GM19372 (cell line): Measurements from ENCODE around the gene CACNA1C.

Source experiments
- ATAC-seq: cut with Tn5 transposase; IDR thresholded peaks from one replicate; pipeline ENCODE4 v1.9.1; 2021; ENCODE audit warnings: mild to moderate bottlenecking, low read depth, moderate library complexity; ENCODE audit not compliant: unreplicated experiment

CACNA1C gene

DNA sequence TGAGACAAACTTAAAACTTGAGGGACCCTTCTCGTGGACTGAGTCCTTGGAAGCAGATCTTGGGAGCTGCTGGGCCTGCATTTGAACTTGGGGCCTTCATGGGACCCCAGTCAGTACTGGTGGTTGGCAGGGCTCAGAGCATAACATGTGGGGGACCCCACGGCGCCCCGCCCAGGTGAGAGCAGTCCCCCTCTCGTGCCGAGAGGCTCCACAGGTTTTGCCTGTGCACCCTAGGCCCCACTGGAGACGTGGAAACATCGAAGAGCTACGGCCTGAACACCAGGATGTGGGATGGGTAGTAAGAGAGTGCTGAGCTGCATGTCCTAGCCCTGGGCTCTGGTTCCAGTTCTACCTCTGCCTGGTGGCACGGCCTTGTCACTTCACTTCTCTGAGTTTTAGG, 84.1 kb downstream of the CACNA1C start:
- no peak for ATAC-seq

DNA sequence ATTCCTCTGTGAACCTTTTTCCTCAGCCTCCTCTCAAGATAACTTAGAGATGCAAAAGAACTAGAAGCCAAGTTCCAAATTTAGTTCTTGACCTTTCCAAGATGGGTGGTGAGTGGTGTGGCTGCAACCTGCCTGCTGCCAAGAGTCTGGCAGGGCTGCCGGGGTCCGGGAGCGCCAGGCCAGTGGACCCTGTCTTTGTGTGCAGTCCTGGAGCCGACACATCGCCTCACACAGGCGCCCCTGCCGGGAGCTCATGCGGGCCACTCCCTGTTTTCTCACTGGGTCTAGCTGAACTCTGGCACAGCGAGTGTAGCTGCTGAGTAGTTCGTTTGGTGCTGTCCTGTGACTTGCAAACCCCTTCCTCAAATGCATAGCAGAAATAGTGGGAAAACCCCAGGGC, 84.9 kb downstream of the CACNA1C start:
- no peak for ATAC-seq

DNA sequence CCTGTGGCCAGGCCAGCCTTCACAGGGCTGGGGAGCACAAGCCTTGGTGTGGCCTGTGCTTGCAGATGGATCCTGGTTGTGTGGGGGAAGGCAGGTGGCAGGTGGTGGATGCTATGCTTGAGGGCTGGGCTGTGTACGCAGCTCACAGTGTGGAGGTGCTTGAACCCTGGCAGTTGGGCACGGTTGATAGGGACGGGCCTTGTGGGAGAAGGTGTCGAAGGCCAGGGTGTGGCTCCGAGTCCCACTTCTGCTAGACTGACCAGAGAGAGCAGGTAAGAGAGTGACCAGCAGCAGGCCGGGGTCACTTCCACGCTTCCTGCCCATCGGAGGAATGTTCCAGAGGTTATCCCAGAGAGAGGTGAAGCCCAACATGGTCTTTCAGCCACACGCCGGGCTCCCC, 85.5 kb downstream of the CACNA1C start:
- no peak for ATAC-seq

DNA sequence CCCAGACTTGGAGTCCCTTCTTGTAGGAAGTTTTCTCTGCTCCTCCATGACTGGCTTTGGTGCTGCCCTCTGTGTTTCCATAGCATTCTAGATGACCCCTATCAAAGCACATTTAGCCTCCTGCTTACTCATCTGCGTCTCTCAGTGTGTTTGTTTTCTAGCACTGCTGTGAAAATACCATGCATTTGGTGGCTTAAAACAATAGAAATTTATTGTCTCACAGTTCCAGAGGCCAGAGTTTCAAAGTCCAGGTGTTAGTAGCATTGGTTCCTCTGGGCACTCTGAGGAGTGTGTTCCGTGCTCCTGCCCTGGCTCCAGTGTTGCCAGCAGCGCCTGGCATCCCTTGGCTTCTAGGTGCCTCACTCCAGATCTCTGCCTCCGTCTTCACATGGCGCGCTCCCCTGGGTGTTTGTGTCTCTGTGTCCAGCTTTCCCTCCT, 86.1 kb downstream of the CACNA1C start:
- ATAC-seq = no peak

DNA sequence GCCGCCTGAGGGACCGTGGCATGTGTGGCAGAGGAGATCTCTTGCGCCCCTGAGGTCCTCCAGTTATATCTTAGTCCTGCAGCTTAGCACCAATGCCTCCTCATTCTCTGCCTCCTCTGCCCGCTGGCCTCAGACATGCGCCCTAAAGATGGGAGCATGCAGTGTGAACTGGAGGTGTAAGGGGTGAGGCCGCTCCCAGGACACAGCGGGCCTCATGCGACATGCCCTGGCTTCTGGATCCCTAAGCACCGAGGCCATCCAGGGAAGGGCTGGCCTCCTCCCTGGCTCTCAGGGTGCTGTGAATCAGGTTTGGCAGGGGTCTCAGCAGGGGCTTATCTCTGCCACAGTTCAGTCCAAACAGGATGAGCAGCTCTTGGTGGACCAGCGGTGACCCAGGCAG, 86.9 kb downstream of the CACNA1C start:
- ATAC-seq = no peak

DNA sequence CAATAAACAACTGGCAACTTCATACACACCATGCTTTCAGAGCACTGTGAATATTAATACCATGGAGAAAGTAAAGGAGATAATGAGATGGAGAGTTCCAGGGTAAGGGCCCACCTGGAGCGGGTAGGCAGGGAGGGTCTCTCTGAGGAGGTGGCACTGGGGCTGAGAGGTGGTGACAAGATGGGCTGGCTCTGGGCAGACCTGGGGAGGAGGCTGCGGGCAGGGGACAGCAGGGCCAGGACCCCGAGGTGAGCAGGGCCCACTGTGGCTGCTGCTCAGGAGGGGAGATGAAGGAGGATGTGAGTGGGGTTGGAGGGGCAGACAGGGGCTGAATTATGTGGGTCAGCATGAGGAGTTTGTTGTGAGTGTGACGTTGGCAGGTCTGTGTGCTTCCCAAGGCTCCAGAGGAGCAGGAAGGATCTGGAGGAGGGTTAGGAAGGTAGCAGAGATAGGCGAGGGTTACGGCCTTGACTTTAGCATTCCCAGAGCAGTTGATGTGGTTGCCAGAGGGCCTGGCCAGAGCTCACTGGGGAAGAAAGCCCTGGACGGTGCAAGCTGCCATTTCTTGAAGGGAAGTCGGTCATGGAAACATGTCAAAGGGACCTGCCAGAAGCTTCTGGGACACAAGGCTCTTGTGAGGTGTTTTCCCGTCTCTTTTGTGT, 88.2 kb downstream of the CACNA1C start:
- ATAC-seq = no peak

DNA sequence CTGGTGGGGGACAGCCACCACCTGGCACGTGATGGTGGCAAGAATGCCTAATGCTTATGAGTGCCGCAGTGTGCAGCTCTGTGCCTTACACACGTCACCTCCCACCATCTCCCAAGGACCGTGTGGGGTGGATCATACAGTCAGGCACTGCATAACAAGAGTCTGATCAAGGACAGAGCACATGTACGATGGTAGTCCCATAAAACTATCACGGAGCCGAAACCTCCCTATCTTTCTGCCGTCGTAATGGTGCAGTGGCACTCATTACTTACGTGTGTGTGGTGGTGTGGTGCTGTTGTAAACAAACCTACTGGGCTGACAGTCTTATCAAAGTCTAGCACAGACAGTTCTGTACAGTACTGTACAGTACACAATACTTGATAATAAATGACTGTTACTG, 89.3 kb downstream of the CACNA1C start:
- ATAC-seq = no peak

DNA sequence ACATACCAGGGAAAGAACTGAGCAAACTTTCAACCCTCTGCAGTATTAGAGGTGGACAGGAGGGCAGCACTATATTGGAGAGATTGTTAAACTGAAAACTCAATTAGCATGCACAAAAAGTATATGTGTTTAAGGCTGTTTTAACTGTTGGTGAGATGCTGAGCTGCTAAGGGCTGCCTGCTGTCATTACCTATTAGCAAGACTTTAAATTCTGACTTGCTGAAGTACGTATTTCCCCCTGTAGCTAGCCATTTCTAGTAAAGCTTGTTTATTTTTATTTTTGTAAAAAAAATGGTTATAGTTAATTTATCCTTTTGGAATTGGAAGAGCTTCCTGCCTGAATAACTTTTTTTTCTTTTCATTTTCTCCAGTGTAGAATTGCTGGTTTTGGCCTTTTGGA, 92.2 kb downstream of the CACNA1C start:
- ATAC-seq = no peak

DNA sequence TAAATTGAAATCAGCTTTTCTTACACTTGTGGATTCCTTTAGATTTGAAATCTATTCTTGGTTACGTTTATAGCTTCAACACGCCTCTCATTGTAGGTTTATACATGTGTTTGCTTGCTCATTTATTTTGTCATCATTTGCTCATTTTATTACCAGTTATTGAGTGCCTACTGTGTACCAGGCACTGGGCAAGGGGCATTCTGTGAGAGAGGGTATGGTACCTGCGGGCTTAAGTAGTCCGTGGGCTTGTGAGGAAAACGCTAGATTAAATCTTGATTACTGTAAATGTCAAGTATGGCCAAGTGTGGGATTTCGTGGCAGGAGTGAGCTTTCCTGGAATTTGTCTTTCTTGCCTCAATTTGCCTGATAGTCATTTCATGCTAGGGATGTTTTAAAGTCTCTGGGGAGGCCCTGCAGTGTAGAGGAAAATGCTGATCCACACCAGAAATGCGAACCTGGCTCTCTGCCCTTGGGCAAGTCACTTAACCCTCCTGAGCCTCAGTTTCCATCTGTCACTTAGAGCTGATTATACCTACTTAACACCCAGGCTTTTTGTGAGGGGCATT, 92.7 kb downstream of the CACNA1C start:
- no peak for ATAC-seq

DNA sequence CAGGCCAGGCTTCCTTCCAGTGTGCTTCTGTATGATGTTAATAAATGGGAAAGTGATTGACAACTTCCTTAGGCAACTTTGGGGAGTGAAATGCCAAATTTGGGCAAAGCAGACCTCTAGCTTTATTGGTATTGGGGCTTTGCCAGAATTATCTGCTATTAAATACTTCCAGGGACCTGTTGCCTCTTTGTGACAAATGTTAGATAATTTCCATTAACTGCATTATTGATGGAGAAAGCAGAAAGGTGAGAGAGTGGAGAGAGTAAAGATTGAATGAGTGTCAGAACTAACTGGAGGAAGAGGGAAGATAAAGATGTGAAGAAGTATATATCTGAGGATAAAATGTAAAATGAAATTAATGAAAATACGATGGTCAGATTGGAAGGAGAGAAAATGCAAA, 94.5 kb downstream of the CACNA1C start:
- ATAC-seq = no peak

DNA sequence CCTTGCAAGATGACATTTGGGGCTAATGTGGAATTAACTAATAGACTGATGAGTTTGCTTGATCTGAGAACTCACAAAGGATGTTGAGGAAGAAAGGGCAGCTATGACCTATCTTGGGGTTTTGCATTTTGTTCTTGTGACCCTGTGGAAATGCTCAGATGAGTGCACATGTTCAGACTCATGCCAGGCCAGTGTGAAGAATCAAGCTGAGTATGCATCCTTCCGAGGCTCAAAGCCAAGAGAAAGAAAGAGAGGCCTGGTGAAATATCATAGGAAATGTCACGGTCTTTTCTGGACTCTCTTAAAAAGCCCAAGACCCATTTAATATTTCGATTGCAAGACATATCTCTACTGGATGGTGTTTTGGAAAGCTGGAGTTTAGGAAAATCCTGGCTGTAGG, 96.3 kb downstream of the CACNA1C start:
- ATAC-seq = no peak

DNA sequence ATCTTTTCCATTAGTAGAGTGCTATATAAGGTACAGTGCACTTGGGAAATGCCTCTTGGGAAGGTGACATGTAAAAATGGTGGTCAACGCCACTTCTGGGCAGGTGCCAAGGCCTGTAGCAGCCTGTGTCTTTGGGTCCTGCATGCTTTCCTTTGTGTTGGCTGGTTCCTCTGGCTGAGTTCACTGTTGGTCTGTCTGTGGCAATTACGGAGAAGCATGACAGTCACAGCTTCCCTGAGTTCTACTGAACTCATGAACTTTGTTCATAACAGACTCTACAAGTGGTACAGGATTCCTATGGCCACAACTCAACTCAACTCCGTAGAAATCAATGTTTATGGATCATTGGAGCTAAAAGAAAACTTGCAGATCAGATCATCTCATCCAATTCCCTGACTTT, 98.0 kb downstream of the CACNA1C start:
- no peak for ATAC-seq

DNA sequence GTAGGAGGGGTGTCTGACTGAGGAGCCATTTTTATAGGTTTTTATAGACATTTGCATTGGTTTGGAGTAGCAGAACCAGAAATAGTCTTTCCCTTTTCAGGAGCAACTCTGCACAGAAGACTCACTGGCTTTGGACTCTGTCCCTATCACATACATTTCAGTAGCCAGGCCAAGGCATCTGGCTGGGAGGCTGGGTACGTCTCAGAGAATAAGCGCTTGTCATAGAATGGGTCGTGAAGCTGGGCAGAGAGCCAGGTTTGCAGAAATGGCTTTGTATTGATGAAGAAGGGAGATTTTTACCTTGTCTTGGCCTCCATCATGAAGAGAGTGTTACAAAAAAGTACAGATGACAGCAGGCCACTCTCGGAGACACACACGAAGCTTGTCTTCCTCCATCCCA, 98.6 kb downstream of the CACNA1C start:
- no peak for ATAC-seq

DNA sequence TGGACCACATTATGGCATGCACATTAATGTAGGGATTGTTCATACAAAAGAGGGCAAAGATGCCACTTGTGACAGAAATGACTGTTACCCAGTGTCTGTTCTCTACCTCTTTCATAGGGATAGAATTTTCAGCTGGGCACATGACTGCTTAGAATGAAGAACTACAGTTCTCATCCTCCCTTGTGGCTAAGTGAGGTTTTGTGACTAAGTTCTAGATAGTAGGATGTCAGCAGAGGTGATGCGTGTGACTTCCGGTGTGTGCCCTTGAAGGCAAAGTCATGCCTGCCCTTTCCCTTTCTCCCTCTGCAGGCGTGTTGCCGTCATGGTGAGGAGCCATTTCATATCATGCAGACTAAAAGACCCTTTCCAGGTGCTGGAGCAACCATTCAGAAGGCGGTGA, 99.3 kb downstream of the CACNA1C start:
- ATAC-seq = no peak

DNA sequence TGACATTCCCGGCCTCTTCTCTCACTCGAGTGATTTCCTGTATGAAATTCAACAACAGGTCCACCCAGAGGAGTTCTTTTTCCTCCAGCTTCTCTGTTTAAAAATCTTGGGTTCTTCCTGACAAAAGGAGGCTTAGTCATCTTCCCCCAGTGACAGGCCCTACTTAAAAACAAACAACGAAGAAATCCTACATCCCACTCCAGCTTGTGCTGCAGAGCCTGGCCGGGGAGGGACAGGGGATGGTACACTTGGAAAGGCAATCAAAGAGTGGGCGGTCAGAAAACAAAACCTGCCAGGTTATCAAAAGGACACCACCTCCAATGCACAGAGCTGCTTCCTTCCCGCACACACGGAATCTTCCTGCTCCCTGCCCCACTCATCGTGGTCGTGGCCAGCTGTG, 101.3 kb downstream of the CACNA1C start:
- ATAC-seq = no peak

DNA sequence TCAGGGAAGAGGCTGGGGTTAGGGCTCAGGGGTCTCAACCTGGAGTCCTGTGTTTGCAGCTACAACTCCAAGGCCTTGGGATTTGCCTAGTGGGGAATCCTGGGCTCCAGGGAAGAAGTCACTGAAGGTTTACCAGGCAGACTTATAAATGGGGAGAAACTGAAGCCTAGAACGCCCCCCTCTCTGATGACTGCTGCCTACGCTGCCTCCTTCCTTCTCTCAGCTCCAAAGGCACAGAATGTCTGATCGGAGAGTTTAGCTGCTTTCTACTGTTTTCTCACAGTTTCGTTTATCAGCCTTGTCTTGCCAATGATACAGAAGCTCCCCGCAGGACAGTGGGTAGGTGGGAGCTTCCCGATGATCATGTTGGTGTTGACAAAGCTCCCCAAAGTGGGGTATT, 101.7 kb downstream of the CACNA1C start:
- ATAC-seq = no peak

DNA sequence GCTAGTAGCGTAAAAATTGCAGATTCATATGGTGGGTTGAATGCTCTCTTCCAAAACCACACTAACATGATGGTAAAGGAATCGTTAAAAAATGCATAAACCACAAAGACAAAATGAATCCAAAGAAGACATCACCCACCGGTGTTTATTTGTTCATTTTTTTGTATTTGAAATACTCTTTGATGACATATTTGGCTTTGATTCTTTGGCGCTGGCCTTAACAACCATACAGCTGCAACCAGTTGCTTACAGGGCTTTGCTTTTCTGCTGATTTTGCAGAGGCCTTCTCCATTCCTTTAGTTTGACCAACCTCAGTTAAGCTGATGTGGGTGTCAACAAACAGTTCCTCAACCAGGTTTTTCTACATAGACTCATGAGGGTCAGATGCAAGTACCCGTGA, 103.5 kb downstream of the CACNA1C start:
- no peak for ATAC-seq

DNA sequence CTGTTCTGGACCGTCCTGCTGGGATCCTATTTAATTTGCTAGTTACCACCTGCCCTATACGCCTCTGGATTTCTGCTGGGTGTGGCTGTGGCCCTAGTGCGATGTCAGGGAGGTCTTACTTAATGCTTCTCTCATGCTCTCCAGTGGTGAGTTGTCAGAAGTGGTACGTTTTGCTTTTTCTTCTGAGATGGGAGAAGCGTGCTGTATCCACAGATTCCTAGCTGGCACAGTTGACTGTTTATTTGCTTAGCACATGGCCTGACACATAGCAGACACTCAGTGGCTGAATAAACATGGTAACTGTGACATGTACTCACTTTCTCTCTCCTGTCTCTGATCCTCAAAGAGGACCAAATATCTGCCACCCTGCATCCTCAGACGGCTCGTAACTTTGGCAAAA, 107.3 kb downstream of the CACNA1C start:
- no peak for ATAC-seq

DNA sequence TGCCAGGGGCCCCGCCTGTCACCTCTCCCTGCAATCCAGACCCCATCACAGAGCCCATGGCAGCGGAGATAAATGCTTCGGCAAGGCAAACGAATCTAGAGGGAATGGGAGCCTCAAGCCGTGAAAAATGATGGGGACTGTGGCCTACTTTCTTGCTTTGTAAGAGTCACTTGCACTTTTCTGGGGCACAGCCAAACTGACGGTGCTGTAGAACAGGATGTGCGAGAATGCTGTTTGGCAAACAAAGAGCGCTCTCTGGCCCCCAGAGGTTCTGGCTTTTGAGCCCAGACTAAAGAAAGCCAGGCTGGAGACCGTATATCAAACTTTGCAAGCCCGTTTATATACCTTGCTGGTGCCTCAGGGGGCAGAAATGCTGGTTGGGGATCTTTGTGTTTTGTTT, 108.7 kb downstream of the CACNA1C start:
- no peak for ATAC-seq

DNA sequence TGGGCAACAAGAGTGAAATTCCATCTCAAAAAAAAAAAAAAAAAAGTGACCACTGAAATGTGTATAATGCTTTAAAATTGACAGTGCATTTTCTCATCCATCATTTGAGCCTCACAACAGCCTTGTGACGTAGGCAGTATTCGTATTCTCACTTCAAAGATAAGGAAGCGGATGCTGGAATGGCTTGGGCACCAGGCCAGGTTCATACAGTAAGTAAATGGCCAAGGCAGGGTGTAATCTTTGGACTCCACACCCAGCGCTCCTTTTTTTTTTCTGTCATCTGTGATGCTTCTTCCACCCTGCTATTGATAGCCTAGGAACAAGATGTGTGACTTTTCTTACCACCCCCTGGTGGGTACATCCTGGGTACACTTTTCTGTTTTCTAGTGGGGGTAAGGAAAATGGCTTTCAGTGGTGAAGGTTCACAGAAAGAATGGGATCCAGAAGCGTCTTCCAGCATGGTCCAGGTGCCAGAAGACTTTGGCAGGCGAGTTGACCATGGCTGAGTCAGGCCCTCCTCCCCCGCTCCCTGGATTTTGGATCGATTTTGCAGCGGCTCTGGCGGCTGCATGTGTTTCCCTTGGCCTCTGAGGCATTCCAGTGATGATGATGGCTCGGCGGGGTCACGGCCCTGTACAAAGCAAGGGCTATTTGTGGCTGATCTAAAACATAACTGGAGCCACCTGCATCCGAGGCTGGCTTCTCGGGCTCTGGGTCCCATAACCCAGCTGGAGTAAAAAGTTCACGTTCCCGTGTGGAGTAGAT, 110.6 kb downstream of the CACNA1C start:
- ATAC-seq = no peak

DNA sequence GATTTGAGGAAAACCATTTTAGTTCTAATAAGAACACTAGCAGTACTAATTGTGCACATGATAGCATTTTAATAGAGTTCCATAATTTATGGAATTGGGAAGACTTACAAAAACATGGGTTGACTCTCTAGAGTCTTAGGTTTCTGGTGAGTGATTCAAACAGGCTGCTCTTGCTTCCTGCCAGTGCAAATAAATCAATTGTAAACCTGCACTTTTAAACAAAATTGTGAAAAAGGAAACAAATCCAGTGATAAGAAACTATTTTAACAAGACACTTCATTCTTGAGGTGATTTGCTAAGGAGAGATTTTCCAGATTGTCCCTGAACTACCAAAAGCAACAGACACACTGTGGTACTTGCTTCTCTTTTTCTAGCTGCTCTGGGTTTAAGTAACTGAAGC, 112.2 kb downstream of the CACNA1C start:
- ATAC-seq = no peak

DNA sequence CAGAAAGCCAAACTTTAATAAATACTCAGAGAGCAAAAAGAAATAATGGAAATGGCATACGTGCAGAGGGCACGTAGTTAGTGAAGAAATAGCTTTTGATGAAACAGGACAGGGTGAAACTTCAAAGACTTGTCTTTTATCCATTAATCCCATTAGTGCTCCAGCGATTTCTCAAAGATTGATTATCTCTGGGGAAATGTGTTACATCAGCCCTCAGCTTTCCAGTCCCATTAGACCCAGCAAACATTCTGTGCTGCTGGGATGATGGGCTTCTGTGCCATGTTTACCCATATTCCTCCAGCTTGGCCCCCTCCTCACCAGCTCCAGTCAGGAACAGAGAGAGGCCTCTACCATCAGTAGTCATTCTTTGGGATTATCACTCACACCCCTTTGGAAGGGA, 113.1 kb downstream of the CACNA1C start:
- no peak for ATAC-seq
